Measurements from ENCODE around the gene RAX2.

RAX2 gene

GRCh38 chr19:3801412-3802096 lies 29.5 kb upstream of the RAX2 start:
- DNase-seq (ENCODE audit: low spot score): no peak

DNA sequence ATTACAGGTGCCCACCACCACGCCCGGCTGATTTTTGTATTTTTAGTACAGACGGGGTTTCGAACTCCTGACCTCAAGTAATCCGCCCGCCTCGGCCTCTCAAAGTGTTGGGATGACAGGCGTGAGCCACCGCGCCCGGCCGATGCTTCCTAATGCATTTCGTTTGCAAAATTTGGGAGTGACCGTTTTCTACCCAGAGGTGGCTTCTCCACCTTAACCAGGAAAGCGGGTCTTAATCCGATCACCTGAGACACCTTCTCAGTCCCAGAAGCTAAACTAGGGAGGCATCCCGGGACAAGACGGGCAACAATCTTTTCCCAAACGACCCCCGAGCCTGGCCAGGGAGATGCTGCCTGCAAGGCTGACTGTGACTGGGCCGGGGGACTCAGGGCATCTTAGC lies 29.0 kb upstream of the RAX2 start:
- no peak for DNase-seq (ENCODE audit: low spot score)

DNA sequence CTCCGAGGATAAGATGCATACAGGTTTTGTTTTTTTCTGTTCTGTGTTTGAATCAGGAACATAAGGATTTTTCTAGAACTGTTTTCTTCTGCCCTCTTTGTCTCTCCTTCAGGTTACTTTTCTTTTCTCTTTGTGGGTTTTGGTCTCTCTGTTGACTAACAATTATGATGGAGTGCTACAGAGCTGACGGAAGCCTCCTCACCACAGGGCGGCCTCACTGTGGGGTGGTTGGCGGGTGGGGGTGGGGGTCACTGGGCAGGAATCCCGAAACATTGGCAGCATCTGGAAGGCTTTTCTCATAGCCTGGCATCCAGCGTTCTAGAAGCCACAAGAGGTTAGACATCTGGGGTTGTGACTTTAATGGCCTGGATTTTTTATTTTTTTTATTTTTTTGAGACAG lies 26.1 kb upstream of the RAX2 start:
- no peak for DNase-seq (ENCODE audit: low spot score)

GRCh38 chr19:3796358-3796757 lies 24.3 kb upstream of the RAX2 start:
- DNase-seq (ENCODE audit: low spot score): no peak

DNA sequence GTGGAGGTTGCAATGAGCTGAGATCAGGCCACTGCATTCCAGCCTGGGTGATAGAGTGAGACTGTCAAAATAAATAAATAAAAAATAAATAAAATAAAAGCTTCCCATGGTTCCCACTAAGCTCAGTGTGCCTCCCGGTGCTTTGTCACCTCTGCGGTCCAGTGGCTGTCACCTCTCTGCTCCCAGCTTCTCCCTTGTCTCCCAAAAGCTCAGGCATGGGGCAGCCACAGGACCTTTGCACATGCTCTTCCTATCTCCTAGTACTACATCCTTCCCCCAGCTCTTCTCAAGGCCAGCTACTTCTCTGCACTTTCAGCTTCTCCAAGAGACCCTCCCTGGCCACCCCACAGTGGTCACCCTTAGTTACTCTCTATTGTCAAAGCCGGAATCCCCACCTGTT lies 21.8 kb upstream of the RAX2 start:
- DNase-seq (ENCODE audit: low spot score): no peak

DNA sequence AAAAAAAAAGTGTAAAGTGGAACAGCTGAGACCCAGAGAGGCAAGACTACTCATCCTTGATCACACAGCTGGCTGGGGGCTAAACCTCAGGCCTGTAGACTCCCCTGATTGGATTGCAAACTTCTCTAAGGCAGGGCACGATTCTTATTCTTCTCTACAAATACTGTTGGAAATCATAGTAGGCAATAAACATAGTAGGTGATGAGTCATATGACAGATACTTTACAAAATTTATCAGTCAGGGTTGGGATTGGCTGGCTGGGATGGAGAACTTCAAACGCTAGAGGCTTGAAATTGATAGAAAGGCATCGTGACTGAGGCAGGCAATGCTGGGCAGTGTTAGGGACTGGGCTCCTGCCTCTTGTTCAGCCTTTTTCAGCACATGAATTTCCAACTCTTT lies 20.1 kb upstream of the RAX2 start:
- no peak for DNase-seq (ENCODE audit: low spot score)

DNA sequence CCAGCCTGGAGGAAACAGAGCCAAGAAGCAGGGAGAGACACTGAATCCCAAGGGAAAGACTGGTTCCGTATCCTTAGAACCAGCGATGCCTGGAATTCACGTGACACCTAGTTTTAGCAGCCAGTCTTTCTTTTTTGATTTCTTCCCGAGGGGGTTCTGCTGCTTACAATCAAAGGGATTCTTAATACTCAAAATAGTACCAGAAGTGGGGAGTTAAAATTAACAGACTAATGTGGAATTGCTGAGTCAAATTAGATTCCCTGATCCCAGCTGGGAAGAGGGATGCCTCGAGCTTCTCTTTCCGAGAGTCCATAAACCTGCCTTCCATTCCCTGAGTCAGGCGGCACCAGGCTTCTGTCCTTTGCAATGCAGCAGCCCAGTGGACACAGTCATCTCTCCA lies 18.9 kb upstream of the RAX2 start:
- DNase-seq (ENCODE audit: low spot score): no peak

GRCh38 chr19:3790209-3790734 lies 18.2 kb upstream of the RAX2 start:
- DNase-seq (ENCODE audit: low spot score): no peak

GRCh38 chr19:3788996-3789778 lies 17.2 kb upstream of the RAX2 start:
- DNase-seq (ENCODE audit: low spot score): no peak

GRCh38 chr19:3785938-3786824 lies 14.2 kb upstream of the RAX2 start, which contains the start of gene MATK:
TSS of gene MATK (minus strand) at chr19:3786381. CDS start at chr19:3785135, 1,246 bp downstream.
- DNase-seq (ENCODE audit: low spot score): no peak

DNA sequence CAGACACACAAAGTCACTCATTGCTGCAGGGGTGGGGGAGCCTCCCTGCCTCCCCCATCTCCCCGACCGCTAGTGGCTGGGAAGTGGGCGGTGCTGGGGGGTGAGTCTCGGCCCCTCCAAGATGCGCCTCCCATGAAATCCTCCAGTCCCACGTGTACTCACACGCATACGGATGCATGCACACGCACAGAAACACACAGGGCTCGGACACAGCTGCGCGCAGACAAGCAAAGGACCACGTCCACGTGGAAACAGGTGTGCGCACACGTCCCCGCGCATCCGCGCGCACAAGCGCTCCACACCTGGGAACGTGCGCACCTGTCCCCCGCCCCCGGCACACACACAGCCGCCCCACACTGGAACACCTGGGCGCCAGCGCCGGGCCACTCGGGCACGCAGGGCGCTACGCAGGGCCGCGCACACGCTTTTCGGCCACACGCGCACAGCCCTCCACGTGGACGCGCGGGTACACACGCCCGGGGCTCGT lies 13.5 kb upstream of the RAX2 start:
- no peak for DNase-seq (ENCODE audit: low spot score)

GRCh38 chr19:3784607-3785450 lies 12.8 kb upstream of the RAX2 start:
- DNase-seq (ENCODE audit: low spot score): no peak

DNA sequence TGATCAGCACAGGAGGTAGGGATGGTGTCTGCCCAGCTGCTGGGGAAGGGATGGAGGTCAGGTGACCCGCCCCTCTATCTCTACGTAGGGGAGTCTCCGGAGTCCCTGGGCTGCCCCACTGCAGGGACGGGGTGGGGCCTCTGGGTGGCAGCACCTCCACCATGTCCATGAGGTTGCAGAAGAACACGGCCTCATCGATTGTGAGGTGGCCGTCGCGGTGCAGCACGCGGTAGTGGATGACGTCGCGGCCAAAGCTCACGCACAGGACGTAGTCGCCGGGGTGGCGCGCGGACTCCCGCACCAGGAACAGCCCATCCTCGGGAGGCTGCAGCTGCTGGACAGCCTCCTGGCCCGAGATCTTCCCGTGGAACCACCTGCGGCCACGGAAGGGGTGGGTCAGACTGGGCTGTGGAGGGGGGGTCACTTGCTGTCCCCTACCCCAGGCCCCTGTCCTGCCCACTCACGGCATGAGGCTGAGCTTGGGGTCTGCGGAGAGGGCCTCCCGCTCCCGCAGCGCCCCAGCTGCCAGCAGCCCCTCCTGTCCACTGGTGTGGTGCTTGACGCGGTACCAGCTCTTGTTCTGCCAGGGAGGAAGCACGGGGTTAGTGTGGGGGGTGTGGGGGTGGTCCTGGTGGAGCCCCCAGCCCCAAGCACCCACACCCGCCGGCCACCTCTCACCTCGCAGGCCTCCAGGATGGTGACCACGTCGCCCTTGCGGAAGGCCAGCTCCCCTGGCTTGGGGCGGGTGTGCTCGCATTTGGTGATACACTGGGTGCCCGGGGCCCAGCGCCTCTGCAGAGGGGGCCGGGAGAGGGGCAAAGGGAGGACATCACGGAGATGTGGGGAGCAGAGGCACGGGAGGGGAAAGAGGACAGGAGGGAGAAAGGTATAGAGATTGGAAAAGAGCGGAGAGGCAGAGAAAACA lies 11.9 kb upstream of the RAX2 start:
- DNase-seq (ENCODE audit: low spot score): no peak

GRCh38 chr19:3782903-3783302 lies 10.9 kb upstream of the RAX2 start:
- no peak for DNase-seq (ENCODE audit: low spot score)

- no peak for DNase-seq (ENCODE audit: low spot score)
Measured at GRCh38 chr19:3782330-3782729, 10.3 kb upstream of the RAX2 start.

- DNase-seq (ENCODE audit: low spot score): no peak
Measured at GRCh38 chr19:3781603-3782002, 9.6 kb upstream of the RAX2 start.

DNA sequence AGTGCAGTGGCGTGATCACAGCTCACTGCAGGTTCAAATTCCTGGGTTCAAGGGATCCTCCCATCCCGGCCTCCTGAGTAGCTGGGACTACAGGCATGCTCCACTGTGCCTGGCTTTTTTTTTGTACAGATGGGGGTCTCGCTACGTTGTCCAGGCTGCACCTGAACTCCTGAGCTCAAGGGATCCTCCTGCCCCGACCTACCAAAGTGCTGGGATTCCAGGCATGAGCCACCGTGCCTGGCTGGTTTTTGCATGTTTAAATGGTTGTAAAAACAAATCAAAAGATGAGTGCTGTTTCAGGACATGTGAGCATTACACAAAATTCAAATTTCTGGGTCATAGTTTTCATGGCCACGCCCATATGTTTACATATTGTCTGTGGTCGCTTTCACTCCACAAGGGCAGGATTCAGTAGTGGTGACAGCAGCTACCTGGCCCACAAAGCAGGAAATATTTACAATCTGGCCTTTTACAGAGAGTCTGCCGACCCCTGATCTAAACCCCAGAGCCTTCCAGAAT lies 8.8 kb upstream of the RAX2 start:
- DNase-seq (ENCODE audit: low spot score): no peak

DNA sequence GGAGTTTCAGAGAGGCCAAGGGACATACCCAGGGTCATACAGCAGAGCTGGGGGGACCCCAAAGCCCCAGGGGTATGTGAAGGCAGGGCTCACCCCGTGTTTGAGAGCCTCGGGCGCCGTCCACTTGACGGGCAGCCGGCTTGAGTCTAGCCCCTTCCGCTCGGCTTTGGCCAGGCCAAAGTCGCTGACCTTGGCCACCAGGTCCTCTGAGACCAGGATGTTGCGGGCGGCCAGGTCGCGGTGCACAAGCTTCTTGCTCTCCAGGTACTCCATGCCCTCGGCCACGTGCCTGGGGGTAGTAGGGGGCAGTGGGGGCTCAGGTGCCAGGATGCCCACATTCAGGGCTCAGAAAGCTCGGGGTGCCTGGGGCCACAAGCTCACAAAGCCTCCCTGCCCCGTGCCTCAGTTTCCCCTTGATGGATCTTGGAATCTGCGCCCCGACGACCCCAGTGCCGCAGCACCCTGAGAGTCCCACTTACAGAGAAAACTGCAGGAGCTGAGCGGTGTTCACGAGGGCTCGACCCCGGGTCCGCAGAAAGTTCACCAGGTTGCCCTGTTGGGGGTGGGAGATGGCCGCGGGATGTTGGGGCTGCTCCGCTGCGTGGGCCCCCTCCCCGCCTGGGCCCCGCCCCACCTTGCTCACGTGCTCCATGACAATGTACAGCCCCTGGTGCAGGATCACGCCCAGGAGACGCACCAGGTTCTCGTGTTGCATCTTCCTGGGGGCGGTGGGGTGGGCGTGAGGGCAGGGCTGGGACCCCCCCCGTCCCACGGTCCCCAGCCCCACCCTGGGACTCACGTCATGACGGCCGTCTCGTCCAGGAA lies 7.1 kb upstream of the RAX2 start:
- DNase-seq (ENCODE audit: low spot score): no peak
